ENCODE measurements around the gene COL25A1. TPM values are rescaled to one million over a fixed set of nuclear protein-coding genes. Genes with fewer than 3 reads are reported as not detected.

COL25A1 gene
- total and polyA plus RNA-seq, 5 donors from 2014 or later, result 0.19 TPM; not detected in 4

GRCh38 chr4:109131559-109131958 is 170.9 kb downstream of the COL25A1 start:
- DNase-seq (no peak), ATAC-seq (ENCODE audit: low read depth in 2 of 2) (no peak)
- Histone ChIP-seq H3K4me3 (ENCODE audit: low read depth, low read length) (no peak overlapping the region), H3K27me3 (ENCODE audit: control insufficient read depth, insufficient read depth, low read length) (no peaks in the 10 kb centered on the region), H3K27ac (ENCODE audit: insufficient read depth, low read length, poor library complexity, severe bottlenecking) (no peak overlapping the region), H3K9me3 (ENCODE audit: control insufficient read depth in 2 of 2, low read length in 2 of 2) (no peaks in the 10 kb centered on the region), H3K36me3 (ENCODE audit: control insufficient read depth, insufficient read depth, low read length) (no peaks in the 10 kb centered on the region), H3K4me1 (ENCODE audit: control insufficient read depth, insufficient read depth, low read length, poor library complexity, severe bottlenecking) (no peaks in the 10 kb centered on the region)
- Mint-ChIP-seq H3K4me3 (no peak overlapping the region), H3K4me1 (no peaks in the 10 kb centered on the region), H3K36me3 (no peaks in the 10 kb centered on the region), H3K27ac (no peak overlapping the region), H3K27me3 (no peaks in the 10 kb centered on the region), H3K9me3 (peaks cover 0 to 3% (median 0%) of the 10 kb centered on the region in 7 donors)

GRCh38 chr4:109128589-109128988 is 173.9 kb downstream of the COL25A1 start:
- H3K9me3 Mint-ChIP-seq, result no peaks in the 10 kb centered on the region
- no peaks in the 10 kb centered on the region for H3K27me3 Mint-ChIP-seq
- Histone ChIP-seq H3K9me3 (ENCODE audit: control insufficient read depth in 2 of 2, low read length in 2 of 2) (no peaks in the 10 kb centered on the region), H3K36me3 (ENCODE audit: control insufficient read depth, insufficient read depth, low read length) (no peaks in the 10 kb centered on the region), H3K4me1 (ENCODE audit: control insufficient read depth, insufficient read depth, low read length, poor library complexity, severe bottlenecking) (no peaks in the 10 kb centered on the region), H3K4me3 (ENCODE audit: low read depth, low read length) (no peak overlapping the region), H3K27ac (ENCODE audit: insufficient read depth, low read length, poor library complexity, severe bottlenecking) (no peak overlapping the region), H3K27me3 (ENCODE audit: control insufficient read depth, insufficient read depth, low read length) (no peaks in the 10 kb centered on the region)
- DNase-seq, result no peak
- H3K4me3 Mint-ChIP-seq, result no peak overlapping the region
- no peak for ATAC-seq (ENCODE audit: low read depth in 2 of 2)
- no peaks in the 10 kb centered on the region for H3K4me1 Mint-ChIP-seq
- no peaks in the 10 kb centered on the region for H3K36me3 Mint-ChIP-seq
- H3K27ac Mint-ChIP-seq, result no peak overlapping the region

- no peaks in the 10 kb centered on the region for H3K27me3 ChIP-seq (ENCODE audit: control insufficient read depth, insufficient read depth, low read length)
- H3K27ac ChIP-seq (ENCODE audit: insufficient read depth, low read length, poor library complexity, severe bottlenecking), result no peak overlapping the region
- no peak overlapping the region for H3K4me3 ChIP-seq (ENCODE audit: low read depth, low read length)
- no peak for DNase-seq
- Mint-ChIP-seq H3K27ac (no peak overlapping the region), H3K36me3 (no peaks in the 10 kb centered on the region), H3K27me3 (no peaks in the 10 kb centered on the region), H3K9me3 (no peaks in the 10 kb centered on the region), H3K4me1 (no peaks in the 10 kb centered on the region), H3K4me3 (no peak overlapping the region)
- ATAC-seq (ENCODE audit: low read depth in 2 of 2), result no peak
- no peaks in the 10 kb centered on the region for H3K4me1 ChIP-seq (ENCODE audit: control insufficient read depth, insufficient read depth, low read length, poor library complexity, severe bottlenecking)
- no peaks in the 10 kb centered on the region for H3K36me3 ChIP-seq (ENCODE audit: control insufficient read depth, insufficient read depth, low read length)
- no peaks in the 10 kb centered on the region for H3K9me3 ChIP-seq (ENCODE audit: control insufficient read depth in 2 of 2, low read length in 2 of 2)
These were observed 174.6 kb downstream of the COL25A1 start for GRCh38 chr4:109127866-109128265.

- Histone ChIP-seq H3K36me3 (ENCODE audit: control insufficient read depth, insufficient read depth, low read length) (no peaks in the 10 kb centered on the region), H3K4me3 (ENCODE audit: low read depth, low read length) (no peak overlapping the region), H3K4me1 (ENCODE audit: control insufficient read depth, insufficient read depth, low read length, poor library complexity, severe bottlenecking) (no peaks in the 10 kb centered on the region), H3K27ac (ENCODE audit: insufficient read depth, low read length, poor library complexity, severe bottlenecking) (no peak overlapping the region), H3K9me3 (ENCODE audit: control insufficient read depth in 2 of 2, low read length in 2 of 2) (no peaks in the 10 kb centered on the region), H3K27me3 (ENCODE audit: control insufficient read depth, insufficient read depth, low read length) (no peaks in the 10 kb centered on the region)
- DNase-seq (no peak), ATAC-seq (ENCODE audit: low read depth in 2 of 2) (no peak)
- Mint-ChIP-seq H3K9me3 (no peaks in the 10 kb centered on the region), H3K4me1 (no peaks in the 10 kb centered on the region), H3K36me3 (no peaks in the 10 kb centered on the region), H3K27me3 (no peaks in the 10 kb centered on the region), H3K4me3 (no peak overlapping the region), H3K27ac (no peak overlapping the region)
These were observed 175.6 kb downstream of the COL25A1 start for GRCh38 chr4:109126856-109127255.

- H3K4me3 Mint-ChIP-seq, result peak overlapping the region in 1 of 4 donors; percentile 15
- H3K27me3 Mint-ChIP-seq, result no peaks in the 10 kb centered on the region
- ATAC-seq (ENCODE audit: low read depth in 2 of 2) (no peak), DNase-seq (no peak)
- Histone ChIP-seq H3K4me3 (ENCODE audit: low read depth, low read length) (no peak overlapping the region), H3K27me3 (ENCODE audit: control insufficient read depth, insufficient read depth, low read length) (peaks cover 1% of the 10 kb centered on the region), H3K9me3 (ENCODE audit: control insufficient read depth in 2 of 2, low read length in 2 of 2) (no peaks in the 10 kb centered on the region), H3K4me1 (ENCODE audit: control insufficient read depth, insufficient read depth, low read length, poor library complexity, severe bottlenecking) (no peaks in the 10 kb centered on the region), H3K27ac (ENCODE audit: insufficient read depth, low read length, poor library complexity, severe bottlenecking) (no peak overlapping the region), H3K36me3 (ENCODE audit: control insufficient read depth, insufficient read depth, low read length) (no peaks in the 10 kb centered on the region)
- H3K36me3 Mint-ChIP-seq, result no peaks in the 10 kb centered on the region
- H3K9me3 Mint-ChIP-seq, result peaks cover 0 to 4% (median 0%) of the 10 kb centered on the region in 7 donors
- no peak overlapping the region for H3K27ac Mint-ChIP-seq
- H3K4me1 Mint-ChIP-seq, result no peaks in the 10 kb centered on the region
These were observed 177.4 kb downstream of the COL25A1 start for GRCh38 chr4:109125084-109125483.

- Mint-ChIP-seq H3K4me3 (no peak overlapping the region), H3K27me3 (no peaks in the 10 kb centered on the region), H3K36me3 (no peaks in the 10 kb centered on the region), H3K27ac (no peak overlapping the region), H3K9me3 (peaks cover 0 to 4% (median 0%) of the 10 kb centered on the region in 7 donors), H3K4me1 (no peaks in the 10 kb centered on the region)
- H3K4me1 ChIP-seq (ENCODE audit: control insufficient read depth, insufficient read depth, low read length, poor library complexity, severe bottlenecking), result no peaks in the 10 kb centered on the region
- peaks cover 1% of the 10 kb centered on the region for H3K27me3 ChIP-seq (ENCODE audit: control insufficient read depth, insufficient read depth, low read length)
- no peaks in the 10 kb centered on the region for H3K9me3 ChIP-seq (ENCODE audit: control insufficient read depth in 2 of 2, low read length in 2 of 2)
- ATAC-seq (ENCODE audit: low read depth in 2 of 2) (no peak), DNase-seq (no peak)
- H3K27ac ChIP-seq (ENCODE audit: insufficient read depth, low read length, poor library complexity, severe bottlenecking), result no peak overlapping the region
- no peaks in the 10 kb centered on the region for H3K36me3 ChIP-seq (ENCODE audit: control insufficient read depth, insufficient read depth, low read length)
- no peak overlapping the region for H3K4me3 ChIP-seq (ENCODE audit: low read depth, low read length)
These were observed 178.5 kb downstream of the COL25A1 start for GRCh38 chr4:109123951-109124350.

GRCh38 chr4:109121561-109121960 is 180.9 kb downstream of the COL25A1 start:
- H3K4me1 Mint-ChIP-seq, result no peaks in the 10 kb centered on the region
- no peak overlapping the region for H3K4me3 ChIP-seq (ENCODE audit: low read depth, low read length)
- H3K9me3 ChIP-seq (ENCODE audit: control insufficient read depth in 2 of 2, low read length in 2 of 2), result no peaks in the 10 kb centered on the region
- no peaks in the 10 kb centered on the region for H3K36me3 Mint-ChIP-seq
- no peak overlapping the region for H3K27ac Mint-ChIP-seq
- H3K4me3 Mint-ChIP-seq, result no peak overlapping the region
- H3K27me3 Mint-ChIP-seq, result no peaks in the 10 kb centered on the region
- peaks cover 1% of the 10 kb centered on the region for H3K27me3 ChIP-seq (ENCODE audit: control insufficient read depth, insufficient read depth, low read length)
- H3K27ac ChIP-seq (ENCODE audit: insufficient read depth, low read length, poor library complexity, severe bottlenecking), result no peak overlapping the region
- no peak for ATAC-seq (ENCODE audit: low read depth in 2 of 2)
- H3K4me1 ChIP-seq (ENCODE audit: control insufficient read depth, insufficient read depth, low read length, poor library complexity, severe bottlenecking), result no peaks in the 10 kb centered on the region
- no peak for DNase-seq
- H3K9me3 Mint-ChIP-seq, result peaks cover 0 to 4% (median 0%) of the 10 kb centered on the region in 7 donors
- no peaks in the 10 kb centered on the region for H3K36me3 ChIP-seq (ENCODE audit: control insufficient read depth, insufficient read depth, low read length)

- Histone ChIP-seq H3K9me3 (ENCODE audit: control insufficient read depth in 2 of 2, low read length in 2 of 2) (no peaks in the 10 kb centered on the region), H3K4me1 (ENCODE audit: control insufficient read depth, insufficient read depth, low read length, poor library complexity, severe bottlenecking) (no peaks in the 10 kb centered on the region), H3K27me3 (ENCODE audit: control insufficient read depth, insufficient read depth, low read length) (peaks cover 5% of the 10 kb centered on the region), H3K36me3 (ENCODE audit: control insufficient read depth, insufficient read depth, low read length) (no peaks in the 10 kb centered on the region), H3K4me3 (ENCODE audit: low read depth, low read length) (no peak overlapping the region), H3K27ac (ENCODE audit: insufficient read depth, low read length, poor library complexity, severe bottlenecking) (no peak overlapping the region)
- no peaks in the 10 kb centered on the region for H3K4me1 Mint-ChIP-seq
- peaks cover 0 to 4% (median 0%) of the 10 kb centered on the region in 7 donors for H3K9me3 Mint-ChIP-seq
- ATAC-seq (ENCODE audit: low read depth in 2 of 2) (no peak), DNase-seq (no peak)
- no peak overlapping the region for H3K27ac Mint-ChIP-seq
- no peaks in the 10 kb centered on the region for H3K27me3 Mint-ChIP-seq
- no peak overlapping the region for H3K4me3 Mint-ChIP-seq
- H3K36me3 Mint-ChIP-seq, result no peaks in the 10 kb centered on the region
These were observed 182.6 kb downstream of the COL25A1 start for GRCh38 chr4:109119852-109120251.

Measured in CD4-positive, CD25-positive, alpha-beta regulatory T cell (primary cell).